HEK293 (cell line): ENCODE results near the gene IST1.

Experiments used
- CTCF ChIA-PET: fragments of 350-600 bp; formaldehyde crosslinking; extraction: SDS; loops from one replicate; lab custom pipeline; 2021; ENCODE audit warnings: antibody characterized with exemption; lab: Yijun Ruan, JAX
- POLR2A ChIA-PET: fragments of 300-600 bp; formaldehyde crosslinking; extraction: SDS; loops from one replicate; lab custom pipeline; 2020; ENCODE audit warnings: antibody characterized with exemption, inconsistent platforms; lab: Yijun Ruan, JAX
- H3K27ac ChIP-seq: fragments of 200-500 bp; sonication (Bioruptor generic); 2 replicates; pipeline ENCODE4 v1.5.1; 2014; ENCODE audit warnings: low read depth, low read length, control low read depth, inconsistent platforms; ENCODE audit errors: extremely low read depth
- H3K36me3 ChIP-seq, 2 experiments: fragments of 200-500 bp in 1 of 2; sonication (Bioruptor generic) in 1 of 2; 1 replicate in 1 of 2; 2 replicates in 1 of 2; pipeline ENCODE4 v1.5.1; 2014 to 2017; ENCODE audit warnings: inconsistent platforms in 2 of 2, low read length in 2 of 2; ENCODE audit not compliant: control insufficient read depth in 2 of 2, insufficient read depth in 1 of 2
- H3K4me1 ChIP-seq: fragments of 200-500 bp; sonication (Bioruptor generic); 2 replicates; pipeline ENCODE4 v1.5.1; 2014; ENCODE audit warnings: mild to moderate bottlenecking, low read length, inconsistent platforms; ENCODE audit not compliant: control insufficient read depth, insufficient read depth
- H3K4me3 ChIP-seq: 2 replicates; pipeline ENCODE4 v1.5.1; 2011; ENCODE audit warnings: low read depth, mild to moderate bottlenecking, control low read depth, low read length, moderate library complexity
- H3K9me3 ChIP-seq: fragments of 200-500 bp; sonication (Bioruptor generic); 2 replicates; pipeline ENCODE4 v1.5.1; 2014; ENCODE audit warnings: low read depth, low read length, inconsistent platforms; ENCODE audit not compliant: control insufficient read depth, insufficient read depth
- ZBTB48 ChIP-seq: fragments of 450-650 bp; formaldehyde crosslinking; IDR thresholded peaks from 2 replicates; pipeline ENCODE4 v1.5.1; 2016; ENCODE audit warnings: missing biosample characterization, missing genetic modification characterization
- TF ChIP-seq, protein P1 (sequence below): fragments of 450-650 bp; formaldehyde crosslinking; IDR thresholded peaks from 2 replicates; pipeline ENCODE4 v1.5.1; 2016; ENCODE audit warnings: missing biosample characterization, missing genetic modification characterization, borderline replicate concordance

The IST1 gene

DNA sequence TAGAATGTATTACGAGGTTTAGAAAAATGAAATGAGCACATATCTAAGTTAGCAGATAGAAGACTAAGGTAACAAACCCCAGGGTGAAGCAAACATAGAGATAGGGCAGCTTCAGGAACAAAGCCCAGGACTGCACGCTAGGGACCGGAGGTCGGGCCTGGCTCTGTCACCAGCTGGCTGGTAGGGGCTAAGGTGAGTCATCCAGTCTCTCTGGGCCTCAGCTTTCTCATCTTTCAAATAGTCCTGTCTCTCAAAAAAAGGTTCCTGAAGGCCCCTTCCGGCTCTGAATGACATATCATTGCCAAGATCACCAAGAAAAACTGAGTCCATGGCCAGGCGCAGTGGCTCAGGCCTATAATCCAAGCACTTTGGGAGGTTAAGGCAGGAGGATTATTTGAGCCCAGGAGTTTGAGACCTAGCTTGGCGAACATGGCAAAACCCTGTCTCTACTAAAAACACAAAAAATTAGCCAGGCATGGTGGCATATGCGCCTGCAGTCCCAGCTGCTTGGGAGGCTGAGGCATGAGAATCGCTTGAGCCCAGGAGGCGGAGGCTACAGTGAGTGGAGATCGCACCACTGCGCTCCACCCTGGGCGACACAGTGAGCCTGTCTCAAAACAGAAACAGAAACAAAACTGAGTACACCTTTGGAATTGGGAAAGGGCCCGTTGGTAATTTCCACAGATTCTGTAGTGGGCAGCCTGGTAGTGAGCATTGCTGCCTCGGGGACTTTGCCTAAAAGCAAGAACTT, 78.9 kb downstream of the IST1 start:
- CTCF ChIA-PET, result interaction anchor here (1.1 kb wide), 1 partner anchor 13 kb away, joined by 5 read pairs; no protein-coding TSS in a partner anchor
- H3K9me3 ChIP-seq, result no peaks in the 10 kb centered on the region
- no peak overlapping the region for H3K27ac ChIP-seq
- no peak overlapping the region for H3K4me3 ChIP-seq
- H3K36me3 ChIP-seq, result no peaks in the 10 kb centered on the region
- H3K4me1 ChIP-seq, result no peaks in the 10 kb centered on the region
- POLR2A ChIA-PET, result no interaction called here
- peak; percentile 61 for TF ChIP-seq ZBTB48 (tag by site-specific recombination)
- TF ChIP-seq, protein P1, sequence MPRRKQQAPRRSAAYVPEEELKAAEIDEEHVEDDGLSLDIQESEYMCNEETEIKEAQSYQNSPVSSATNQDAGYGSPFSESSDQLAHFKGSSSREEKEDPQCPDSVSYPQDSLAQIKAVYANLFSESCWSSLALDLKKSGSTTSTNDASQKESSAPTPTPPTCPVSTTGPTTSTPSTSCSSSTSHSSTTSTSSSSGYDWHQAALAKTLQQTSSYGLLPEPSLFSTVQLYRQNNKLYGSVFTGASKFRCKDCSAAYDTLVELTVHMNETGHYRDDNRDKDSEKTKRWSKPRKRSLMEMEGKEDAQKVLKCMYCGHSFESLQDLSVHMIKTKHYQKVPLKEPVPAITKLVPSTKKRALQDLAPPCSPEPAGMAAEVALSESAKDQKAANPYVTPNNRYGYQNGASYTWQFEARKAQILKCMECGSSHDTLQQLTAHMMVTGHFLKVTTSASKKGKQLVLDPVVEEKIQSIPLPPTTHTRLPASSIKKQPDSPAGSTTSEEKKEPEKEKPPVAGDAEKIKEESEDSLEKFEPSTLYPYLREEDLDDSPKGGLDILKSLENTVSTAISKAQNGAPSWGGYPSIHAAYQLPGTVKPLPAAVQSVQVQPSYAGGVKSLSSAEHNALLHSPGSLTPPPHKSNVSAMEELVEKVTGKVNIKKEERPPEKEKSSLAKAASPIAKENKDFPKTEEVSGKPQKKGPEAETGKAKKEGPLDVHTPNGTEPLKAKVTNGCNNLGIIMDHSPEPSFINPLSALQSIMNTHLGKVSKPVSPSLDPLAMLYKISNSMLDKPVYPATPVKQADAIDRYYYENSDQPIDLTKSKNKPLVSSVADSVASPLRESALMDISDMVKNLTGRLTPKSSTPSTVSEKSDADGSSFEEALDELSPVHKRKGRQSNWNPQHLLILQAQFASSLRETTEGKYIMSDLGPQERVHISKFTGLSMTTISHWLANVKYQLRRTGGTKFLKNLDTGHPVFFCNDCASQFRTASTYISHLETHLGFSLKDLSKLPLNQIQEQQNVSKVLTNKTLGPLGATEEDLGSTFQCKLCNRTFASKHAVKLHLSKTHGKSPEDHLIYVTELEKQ (tag by site-specific recombination), result no peak
